Measurements from ENCODE around the gene PCK2. TPM values are rescaled to one million over a fixed set of nuclear protein-coding genes. Genes with fewer than 3 reads are reported as not detected.

PCK2 gene
- polyA plus RNA-seq, 1 donor from 2014 or later = 1.2 TPM

- Histone ChIP-seq H3K9me3 (ENCODE audit: low read length) (no peaks in the 10 kb centered on the region), H2AFZ (ENCODE audit: low read depth, low read length) (no peak overlapping the region), H3K4me2 (ENCODE audit: low read length) (no peak overlapping the region), H3F3A (ENCODE audit: insufficient read depth, low read length, poor library complexity, severe bottlenecking) (no peaks in the 10 kb centered on the region), H3K79me2 (replicated peaks; ENCODE audit: insufficient read depth, low read length) (no peaks in the 10 kb centered on the region), H3K27ac (ENCODE audit: low read length) (no peak overlapping the region), H3K4me3 (ENCODE audit: low read length) (no peak overlapping the region), H4K20me1 (ENCODE audit: insufficient read depth) (no peaks in the 10 kb centered on the region), H3K27me3 (ENCODE audit: insufficient read depth, low read depth, low read length) (no peaks in the 10 kb centered on the region), H3K36me3 (ENCODE audit: insufficient read depth, low read length) (no peaks in the 10 kb centered on the region), H3K9ac (ENCODE audit: low read length) (no peak overlapping the region), H3K9me2 (ENCODE audit: insufficient read depth, low read length) (no peaks in the 10 kb centered on the region)
- TF ChIP-seq EP300 (conservative IDR thresholded peaks at IDR 0.05; ENCODE audit: poor library complexity, severe bottlenecking) (no peak), MXI1 (conservative IDR thresholded peaks at IDR 0.05; ENCODE audit: poor library complexity, severe bottlenecking) (no peak), POLR2AphosphoS5 (IDR thresholded peaks at IDR 0.05) (no peak), RAD21 (conservative IDR thresholded peaks at IDR 0.05) (no peak), TAF1 (IDR thresholded peaks at IDR 0.05; ENCODE audit: low read depth) (no peak), SMC3 (conservative IDR thresholded peaks at IDR 0.05; ENCODE audit: poor library complexity) (no peak), REST (IDR thresholded peaks at IDR 0.05; ENCODE audit: borderline replicate concordance) (no peak), CTCF (IDR thresholded peaks at IDR 0.05; ENCODE audit: poor library complexity, severe bottlenecking) (no peak), EZH2 (IDR thresholded peaks at IDR 0.05; ENCODE audit: borderline replicate concordance, insufficient read depth, low read length, poor library complexity, severe bottlenecking) (no peak)
These were observed 6.0 kb upstream of the PCK2 start for GRCh38 chr14:24088095-24088494.

- Histone ChIP-seq H3K27ac (ENCODE audit: low read length) (no peak overlapping the region), H4K20me1 (ENCODE audit: insufficient read depth) (no peaks in the 10 kb centered on the region), H3K36me3 (ENCODE audit: insufficient read depth, low read length) (no peaks in the 10 kb centered on the region), H3K27me3 (ENCODE audit: insufficient read depth, low read depth, low read length) (peaks cover 14% of the 10 kb centered on the region), H3K4me2 (ENCODE audit: low read length) (no peak overlapping the region), H3F3A (ENCODE audit: insufficient read depth, low read length, poor library complexity, severe bottlenecking) (no peaks in the 10 kb centered on the region), H3K4me3 (ENCODE audit: low read length) (no peak overlapping the region), H3K79me2 (replicated peaks; ENCODE audit: insufficient read depth, low read length) (no peaks in the 10 kb centered on the region), H3K9me3 (ENCODE audit: low read length) (no peaks in the 10 kb centered on the region), H3K9me2 (ENCODE audit: insufficient read depth, low read length) (no peaks in the 10 kb centered on the region), H2AFZ (ENCODE audit: low read depth, low read length) (no peak overlapping the region), H3K9ac (ENCODE audit: low read length) (no peak overlapping the region)
- TF ChIP-seq REST (IDR thresholded peaks at IDR 0.05; ENCODE audit: borderline replicate concordance) = no peak
- no peak for TF ChIP-seq TAF1 (IDR thresholded peaks at IDR 0.05; ENCODE audit: low read depth)
- no peak for TF ChIP-seq EZH2 (IDR thresholded peaks at IDR 0.05; ENCODE audit: borderline replicate concordance, insufficient read depth, low read length, poor library complexity, severe bottlenecking)
- no peak for TF ChIP-seq RAD21 (conservative IDR thresholded peaks at IDR 0.05)
- no peak for TF ChIP-seq POLR2AphosphoS5 (IDR thresholded peaks at IDR 0.05)
- TF ChIP-seq CTCF (IDR thresholded peaks at IDR 0.05; ENCODE audit: poor library complexity, severe bottlenecking) = no peak
- TF ChIP-seq EP300 (conservative IDR thresholded peaks at IDR 0.05; ENCODE audit: poor library complexity, severe bottlenecking) = no peak
- TF ChIP-seq MXI1 (conservative IDR thresholded peaks at IDR 0.05; ENCODE audit: poor library complexity, severe bottlenecking) = no peak
- no peak for TF ChIP-seq SMC3 (conservative IDR thresholded peaks at IDR 0.05; ENCODE audit: poor library complexity)
These were observed 4.2 kb upstream of the PCK2 start for GRCh38 chr14:24089890-24090289.

Data from neural cell (in vitro differentiated cells).